ENCODE results near the gene KIF12. TPM values are rescaled to one million over a fixed set of nuclear protein-coding genes. Genes with fewer than 3 reads are reported as not detected.

Gene KIF12
- total and polyA plus RNA-seq, 2 experiments from 2014 or later, result 39.9 to 97.3 TPM

DNA sequence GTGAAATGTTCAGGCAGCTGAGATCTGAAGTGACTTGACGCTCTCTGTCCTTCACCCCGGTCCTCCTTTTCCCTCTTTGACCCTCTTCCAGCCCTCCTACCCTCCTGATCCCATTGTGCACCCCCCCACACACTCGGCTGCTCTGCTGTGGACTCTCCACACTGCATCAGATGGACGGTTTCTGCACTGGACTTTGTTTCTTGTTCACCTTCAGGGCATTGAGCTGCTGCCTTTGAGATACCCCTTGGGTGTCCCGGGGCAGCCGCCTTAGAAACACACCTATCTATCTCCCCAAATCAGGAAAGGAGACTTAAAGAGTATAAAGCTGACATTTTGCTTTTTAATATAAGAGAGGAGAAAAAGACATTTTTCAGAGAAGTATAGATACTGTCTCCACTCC lies 48.4 kb downstream of the KIF12 start:
- WGBS (ENCODE audit: low lambda C conversion rate, missing lambda C conversion rate), result 87% methylated on average over 6 of the region's 6 CpGs
- Histone ChIP-seq H4K20me1 (ENCODE audit: insufficient read depth, poor library complexity, severe bottlenecking) (no peaks in the 10 kb centered on the region), H3K9me3 (ENCODE audit: low read depth) (no peaks in the 10 kb centered on the region), H3K4me3 (no peak overlapping the region), H2AFZ (no peak overlapping the region), H3K27ac (no peak overlapping the region), H3K79me2 (no peaks in the 10 kb centered on the region), H3K27me3 (no peaks in the 10 kb centered on the region), H3K9me2 (replicated peaks; ENCODE audit: insufficient read depth) (no peaks in the 10 kb centered on the region), H3K36me3 (replicated peaks; ENCODE audit: insufficient read depth, low read depth) (no peaks in the 10 kb centered on the region), H3K4me1 (ENCODE audit: insufficient read depth) (no peaks in the 10 kb centered on the region), H3K4me2 (no peak overlapping the region)
- DNase-seq (ENCODE audit: low spot score), result no peak
- TF ChIP-seq EZH2phosphoT487 (IDR thresholded peaks at IDR 0.05; ENCODE audit: low read depth, severe bottlenecking, unreplicated experiment) (no peak), EZH2 (IDR thresholded peaks at IDR 0.05; ENCODE audit: borderline replicate concordance) (no peak)
- TF ChIP-seq, protein P1, sequence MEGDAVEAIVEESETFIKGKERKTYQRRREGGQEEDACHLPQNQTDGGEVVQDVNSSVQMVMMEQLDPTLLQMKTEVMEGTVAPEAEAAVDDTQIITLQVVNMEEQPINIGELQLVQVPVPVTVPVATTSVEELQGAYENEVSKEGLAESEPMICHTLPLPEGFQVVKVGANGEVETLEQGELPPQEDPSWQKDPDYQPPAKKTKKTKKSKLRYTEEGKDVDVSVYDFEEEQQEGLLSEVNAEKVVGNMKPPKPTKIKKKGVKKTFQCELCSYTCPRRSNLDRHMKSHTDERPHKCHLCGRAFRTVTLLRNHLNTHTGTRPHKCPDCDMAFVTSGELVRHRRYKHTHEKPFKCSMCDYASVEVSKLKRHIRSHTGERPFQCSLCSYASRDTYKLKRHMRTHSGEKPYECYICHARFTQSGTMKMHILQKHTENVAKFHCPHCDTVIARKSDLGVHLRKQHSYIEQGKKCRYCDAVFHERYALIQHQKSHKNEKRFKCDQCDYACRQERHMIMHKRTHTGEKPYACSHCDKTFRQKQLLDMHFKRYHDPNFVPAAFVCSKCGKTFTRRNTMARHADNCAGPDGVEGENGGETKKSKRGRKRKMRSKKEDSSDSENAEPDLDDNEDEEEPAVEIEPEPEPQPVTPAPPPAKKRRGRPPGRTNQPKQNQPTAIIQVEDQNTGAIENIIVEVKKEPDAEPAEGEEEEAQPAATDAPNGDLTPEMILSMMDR (IDR thresholded peaks at IDR 0.05; ENCODE audit: poor library complexity), result no peak

DNA sequence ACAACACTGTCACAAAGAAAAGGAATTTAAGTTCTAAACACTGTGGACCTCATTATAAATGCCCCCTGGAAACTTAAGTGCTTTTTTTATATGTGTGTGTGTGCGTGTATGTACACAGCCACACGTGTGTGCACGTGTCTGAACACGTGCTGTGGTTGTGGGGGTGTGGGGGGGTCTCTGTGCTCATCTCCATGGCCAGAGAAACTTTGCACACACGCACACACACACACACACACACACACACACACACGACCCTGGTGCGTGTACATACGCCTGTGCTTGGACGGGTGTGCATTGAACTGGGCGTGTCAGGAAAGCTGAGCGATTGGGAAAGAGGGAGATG lies 48.9 kb downstream of the KIF12 start:
- Histone ChIP-seq H2AFZ (no peak overlapping the region), H3K9me3 (ENCODE audit: low read depth) (no peaks in the 10 kb centered on the region), H3K36me3 (replicated peaks; ENCODE audit: insufficient read depth, low read depth) (no peaks in the 10 kb centered on the region), H3K4me3 (no peak overlapping the region), H4K20me1 (ENCODE audit: insufficient read depth, poor library complexity, severe bottlenecking) (no peaks in the 10 kb centered on the region), H3K27ac (no peak overlapping the region), H3K4me2 (no peak overlapping the region), H3K9me2 (replicated peaks; ENCODE audit: insufficient read depth) (no peaks in the 10 kb centered on the region), H3K4me1 (ENCODE audit: insufficient read depth) (no peaks in the 10 kb centered on the region), H3K79me2 (no peaks in the 10 kb centered on the region), H3K27me3 (no peaks in the 10 kb centered on the region)
- DNase-seq (ENCODE audit: low spot score), result no peak
- WGBS (ENCODE audit: low lambda C conversion rate, missing lambda C conversion rate), result 89% methylated on average over 11 of the region's 11 CpGs
- TF ChIP-seq, protein P1 (IDR thresholded peaks at IDR 0.05; ENCODE audit: poor library complexity), result no peak
- TF ChIP-seq EZH2 (IDR thresholded peaks at IDR 0.05; ENCODE audit: borderline replicate concordance), result no peak

DNA sequence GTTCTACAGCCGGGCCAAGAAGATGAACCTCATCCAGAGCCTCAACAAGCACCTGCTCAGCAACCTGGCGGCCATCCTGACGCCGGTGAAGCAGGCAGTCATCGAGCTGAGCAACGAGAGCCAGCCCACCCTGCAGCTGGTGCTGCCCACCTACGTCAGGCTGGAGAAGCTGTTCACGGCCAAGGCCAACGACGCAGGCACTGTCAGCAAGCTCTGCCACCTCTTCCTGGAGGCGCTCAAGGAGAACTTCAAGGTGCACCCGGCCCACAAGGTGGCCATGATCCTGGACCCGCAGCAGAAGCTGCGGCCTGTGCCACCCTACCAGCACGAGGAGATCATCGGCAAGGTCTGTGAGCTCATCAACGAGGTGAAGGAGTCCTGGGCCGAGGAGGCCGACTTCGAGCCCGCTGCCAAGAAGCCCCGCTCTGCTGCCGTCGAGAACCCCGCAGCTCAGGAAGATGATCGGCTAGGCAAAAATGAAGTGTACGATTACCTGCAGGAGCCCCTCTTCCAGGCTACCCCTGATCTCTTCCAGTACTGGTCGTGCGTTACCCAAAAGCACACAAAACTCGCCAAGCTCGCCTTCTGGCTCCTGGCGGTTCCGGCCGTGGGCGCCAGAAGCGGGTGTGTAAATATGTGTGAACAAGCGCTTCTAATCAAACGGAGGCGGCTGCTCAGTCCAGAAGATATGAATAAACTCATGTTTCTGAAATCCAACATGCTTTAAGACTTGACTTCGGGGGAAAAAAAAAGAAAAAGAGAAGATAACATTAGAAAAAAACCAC lies 49.5 kb downstream of the KIF12 start:
- H4K20me1 ChIP-seq (ENCODE audit: insufficient read depth, poor library complexity, severe bottlenecking), result no peaks in the 10 kb centered on the region
- no peaks in the 10 kb centered on the region for H3K36me3 ChIP-seq (replicated peaks; ENCODE audit: insufficient read depth, low read depth)
- H2AFZ ChIP-seq, result no peak overlapping the region
- H3K27me3 ChIP-seq, result no peaks in the 10 kb centered on the region
- no peaks in the 10 kb centered on the region for H3K79me2 ChIP-seq
- H3K4me3 ChIP-seq, result no peak overlapping the region
- H3K9me3 ChIP-seq (ENCODE audit: low read depth), result no peaks in the 10 kb centered on the region
- TF ChIP-seq, protein P1 (IDR thresholded peaks at IDR 0.05; ENCODE audit: poor library complexity), result no peak
- TF ChIP-seq EZH2phosphoT487 (IDR thresholded peaks at IDR 0.05; ENCODE audit: low read depth, severe bottlenecking, unreplicated experiment) (no peak), EZH2 (IDR thresholded peaks at IDR 0.05; ENCODE audit: borderline replicate concordance) (no peak)
- H3K4me2 ChIP-seq, result no peak overlapping the region
- 97% methylated on average over 40 of the region's 40 CpGs for WGBS (ENCODE audit: low lambda C conversion rate, missing lambda C conversion rate)
- no peak for DNase-seq (ENCODE audit: low spot score)
- no peaks in the 10 kb centered on the region for H3K9me2 ChIP-seq (replicated peaks; ENCODE audit: insufficient read depth)
- no peaks in the 10 kb centered on the region for H3K4me1 ChIP-seq (ENCODE audit: insufficient read depth)
- H3K27ac ChIP-seq, result no peak overlapping the region
